ENCODE data around the gene LYZL1.
"Not testable (repeated sequence)": the region's sequence is repeated elsewhere in the genome, so short reads cannot be mapped to it uniquely, and the experiment has no call there.

The LYZL1 gene

GRCh38 chr10:29332061-29332760, 43.3 kb downstream of the LYZL1 start:
- DNase-seq (ENCODE audit: low read depth in 2 of 2), result no peak

- DNase-seq (ENCODE audit: low read depth in 2 of 2), result no peak
Observed at GRCh38 chr10:29332761-29333148, 43.9 kb downstream of the LYZL1 start.

GRCh38 chr10:29337526-29337925, 48.7 kb downstream of the LYZL1 start:
- not testable (repeated sequence) for DNase-seq (ENCODE audit: low read depth in 2 of 2)

GRCh38 chr10:29343607-29344038, 54.8 kb downstream of the LYZL1 start:
- DNase-seq (ENCODE audit: low read depth in 2 of 2), result no peak

GRCh38 chr10:29344073-29344820, 55.4 kb downstream of the LYZL1 start:
- DNase-seq (ENCODE audit: low read depth in 2 of 2), result no peak

GRCh38 chr10:29345144-29345909, 56.5 kb downstream of the LYZL1 start:
- DNase-seq (ENCODE audit: low read depth in 2 of 2), result no peak

GRCh38 chr10:29345910-29346209, 57.0 kb downstream of the LYZL1 start:
- no peak for DNase-seq (ENCODE audit: low read depth in 2 of 2)

GRCh38 chr10:29346296-29347001, 57.6 kb downstream of the LYZL1 start:
- no peak for DNase-seq (ENCODE audit: low read depth in 2 of 2)

- no peak for DNase-seq (ENCODE audit: low read depth in 2 of 2)
Observed at GRCh38 chr10:29348836-29349235, 60.0 kb downstream of the LYZL1 start.

- DNase-seq (ENCODE audit: low read depth in 2 of 2), result no peak
Observed at GRCh38 chr10:29353305-29353704, 64.4 kb downstream of the LYZL1 start.

- no peak for DNase-seq (ENCODE audit: low read depth in 2 of 2)
Observed at GRCh38 chr10:29353887-29354561, 65.2 kb downstream of the LYZL1 start.

- no peak for DNase-seq (ENCODE audit: low read depth in 2 of 2)
Observed at GRCh38 chr10:29355411-29355991, 66.6 kb downstream of the LYZL1 start.

GRCh38 chr10:29356931-29357330, 68.1 kb downstream of the LYZL1 start:
- no peak for DNase-seq (ENCODE audit: low read depth in 2 of 2)

- no peak for DNase-seq (ENCODE audit: low read depth in 2 of 2)
Observed at GRCh38 chr10:29358010-29358616, 69.2 kb downstream of the LYZL1 start.

- not testable (repeated sequence) for DNase-seq (ENCODE audit: low read depth in 2 of 2)
Observed at GRCh38 chr10:29360215-29360853, 71.5 kb downstream of the LYZL1 start.

Measured in activated CD8-positive, alpha-beta memory T cell treated with anti-CD3 and anti-CD28 coated beads for 4 hours (primary cell).